HL-60 (cell line): ENCODE data around the gene CD1D.

Source experiments
- CTCF ChIP-seq: IDR thresholded peaks from one replicate; pipeline ENCODE4 v1.5.1; 2011; ENCODE audit warnings: low read length, control low read depth, inconsistent platforms; ENCODE audit not compliant: insufficient read depth
- GABPA ChIP-seq: IDR thresholded peaks from 2 replicates; pipeline ENCODE4 v1.6.1; 2012; ENCODE audit warnings: low read depth
- POLR2AphosphoS5 ChIP-seq: IDR thresholded peaks from 2 replicates; pipeline ENCODE4 v1.6.1; 2012; ENCODE audit warnings: low read depth
- REST ChIP-seq: IDR thresholded peaks from 2 replicates; pipeline ENCODE4 v1.6.1; 2012; ENCODE audit warnings: low read depth; ENCODE audit not compliant: insufficient replicate concordance
- SPI1 ChIP-seq: IDR thresholded peaks from 2 replicates; pipeline ENCODE4 v1.6.1; 2012; ENCODE audit warnings: low read depth, mild to moderate bottlenecking, borderline replicate concordance

GRCh38 chr1:158153746-158154444 lies 26.8 kb upstream of the CD1D start:
- TF ChIP-seq CTCF (no peak), REST (no peak), POLR2AphosphoS5 (no peak), GABPA (no peak), SPI1 (no peak)
